ENCODE data around the gene RARB. TPM values are rescaled to one million over a fixed set of nuclear protein-coding genes. Genes with fewer than 3 reads are reported as not detected.

Gene RARB
- total and polyA plus RNA-seq, 11 donors: 4.3 to 21.0 (median 16.3) TPM

- WGBS, 4 donors: 69 to 74% (median 69%) methylated on average over 8 of the region's 8 CpGs
- intact Hi-C loops (cut with DNase I): loop anchor here in 1 of 10 donors (10.0 kb wide), 1 partner anchor 64 kb away; no protein-coding TSS in a partner anchor
- no peak overlapping the region for H3K27ac ChIP-seq
- DNase-seq (no peak), ATAC-seq (no peak)
- H3K27me3 ChIP-seq: no peaks in the 10 kb centered on the region
- no peak overlapping the region for H3K4me3 ChIP-seq
- no peaks in the 10 kb centered on the region for H3K9me3 ChIP-seq
- peaks cover 6 to 69% (median 19%) of the 10 kb centered on the region in 12 donors for H3K4me1 ChIP-seq
- TF ChIP-seq, protein P1, sequence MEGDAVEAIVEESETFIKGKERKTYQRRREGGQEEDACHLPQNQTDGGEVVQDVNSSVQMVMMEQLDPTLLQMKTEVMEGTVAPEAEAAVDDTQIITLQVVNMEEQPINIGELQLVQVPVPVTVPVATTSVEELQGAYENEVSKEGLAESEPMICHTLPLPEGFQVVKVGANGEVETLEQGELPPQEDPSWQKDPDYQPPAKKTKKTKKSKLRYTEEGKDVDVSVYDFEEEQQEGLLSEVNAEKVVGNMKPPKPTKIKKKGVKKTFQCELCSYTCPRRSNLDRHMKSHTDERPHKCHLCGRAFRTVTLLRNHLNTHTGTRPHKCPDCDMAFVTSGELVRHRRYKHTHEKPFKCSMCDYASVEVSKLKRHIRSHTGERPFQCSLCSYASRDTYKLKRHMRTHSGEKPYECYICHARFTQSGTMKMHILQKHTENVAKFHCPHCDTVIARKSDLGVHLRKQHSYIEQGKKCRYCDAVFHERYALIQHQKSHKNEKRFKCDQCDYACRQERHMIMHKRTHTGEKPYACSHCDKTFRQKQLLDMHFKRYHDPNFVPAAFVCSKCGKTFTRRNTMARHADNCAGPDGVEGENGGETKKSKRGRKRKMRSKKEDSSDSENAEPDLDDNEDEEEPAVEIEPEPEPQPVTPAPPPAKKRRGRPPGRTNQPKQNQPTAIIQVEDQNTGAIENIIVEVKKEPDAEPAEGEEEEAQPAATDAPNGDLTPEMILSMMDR (IDR thresholded peaks at IDR 0.05): no peak
- TF ChIP-seq POLR2A (IDR thresholded peaks at IDR 0.05): no peak
- no peaks in the 10 kb centered on the region for H3K36me3 ChIP-seq
Observed at GRCh38 chr3:25520926-25521559, 93.0 kb downstream of the RARB start.

DNA sequence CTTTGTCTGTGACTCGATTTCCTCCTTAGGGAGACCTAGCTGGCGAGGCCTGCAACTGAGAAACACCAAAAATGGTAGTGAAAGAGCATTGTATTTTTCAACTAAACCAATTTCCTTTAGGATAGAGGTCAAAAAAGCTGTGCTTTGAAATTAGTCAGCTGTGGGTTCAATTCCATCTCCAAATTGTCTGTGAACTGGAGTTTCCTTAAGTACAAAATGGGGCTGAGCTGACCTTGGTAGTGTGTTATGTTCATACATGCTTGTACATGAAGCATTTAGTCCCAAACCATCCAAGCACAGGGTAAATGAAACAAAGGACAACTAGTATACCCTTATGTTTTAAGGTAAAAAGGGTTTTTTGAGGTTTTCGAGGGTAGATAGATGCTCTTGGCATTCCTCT lies 99.3 kb downstream of the RARB start:
- Histone ChIP-seq H3K27ac (peak overlapping the region in 1 of 12 donors; percentile 11), H3K4me1 (peaks cover 0 to 63% (median 15%) of the 10 kb centered on the region in 12 donors), H3K27me3 (no peaks in the 10 kb centered on the region), H3K9me3 (peaks cover 0 to 18% (median 3%) of the 10 kb centered on the region in 12 donors), H3K4me3 (no peak overlapping the region), H3K36me3 (peaks cover 0 to 5% (median 0%) of the 10 kb centered on the region in 9 donors)
- TF ChIP-seq POLR2A (IDR thresholded peaks at IDR 0.05): no peak
- TF ChIP-seq, protein P1 (IDR thresholded peaks at IDR 0.05): no peak
- 94 to 97% (median 96%) methylated on average over 3 of the region's 3 CpGs for WGBS, 4 donors
- intact Hi-C loops (cut with DNase I): loop anchor here in 2 of 10 donors (5.0 to 10.0 kb wide), 2 partner anchors 55 to 57 kb away; no protein-coding TSS in a partner anchor
- no peak for ATAC-seq
- no peak for DNase-seq

- Histone ChIP-seq H3K4me3 (no peak overlapping the region), H3K27me3 (no peaks in the 10 kb centered on the region), H3K36me3 (peaks cover 0 to 5% (median 0%) of the 10 kb centered on the region in 9 donors), H3K4me1 (peaks cover 0 to 58% (median 15%) of the 10 kb centered on the region in 12 donors), H3K27ac (peak overlapping the region in 2 of 12 donors; percentile 11 to 13), H3K9me3 (peaks cover 0 to 23% (median 7%) of the 10 kb centered on the region in 12 donors)
- intact Hi-C loops (cut with DNase I): loop anchor here in 2 of 10 donors (5.0 to 10.0 kb wide), 2 partner anchors 54 to 57 kb away; no protein-coding TSS in a partner anchor
- no peak for TF ChIP-seq POLR2A (IDR thresholded peaks at IDR 0.05)
- TF ChIP-seq, protein P1 (IDR thresholded peaks at IDR 0.05): no peak
- 56 to 72% (median 67%) methylated on average over 4 of the region's 4 CpGs for WGBS, 4 donors
- DNase-seq: no peak
- peak in 3 of 4 donors; percentile 57 to 77 (median 60) for ATAC-seq
Observed at GRCh38 chr3:25527801-25528200, 99.7 kb downstream of the RARB start.

- TF ChIP-seq, protein P1 (IDR thresholded peaks at IDR 0.05): no peak
- TF ChIP-seq POLR2A (IDR thresholded peaks at IDR 0.05): no peak
- H3K4me1 ChIP-seq: peaks cover 0 to 30% (median 6%) of the 10 kb centered on the region in 12 donors
- no peak for DNase-seq
- H3K36me3 ChIP-seq: peaks cover 0 to 5% (median 0%) of the 10 kb centered on the region in 9 donors
- no peak overlapping the region for H3K4me3 ChIP-seq
- intact Hi-C loops (cut with DNase I): no loop called here
- no peaks in the 10 kb centered on the region for H3K27me3 ChIP-seq
- H3K9me3 ChIP-seq: peaks cover 0 to 25% (median 8%) of the 10 kb centered on the region in 12 donors
- no peak for ATAC-seq
- H3K27ac ChIP-seq: no peak overlapping the region
Observed at GRCh38 chr3:25531971-25532370, 103.9 kb downstream of the RARB start.
